Activated CD8-positive, alpha-beta memory T cell treated with anti-CD3 and anti-CD28 coated beads, Interleukin-2, amount 50 U/mL, for 4 hours (primary cell): ENCODE measurements around the gene TMEM132C.
"Not testable (repeated sequence)": the region's sequence is repeated elsewhere in the genome, so short reads cannot be mapped to it uniquely, and the experiment has no call there.

Source experiments
- DNase-seq: peaks from one replicate; pipeline ENCODE4 v3.0.0-alpha.2; 2020

The TMEM132C gene

GRCh38 chr12:128571906-128572810, 305.2 kb downstream of the TMEM132C start:
- DNase-seq = no peak

DNA sequence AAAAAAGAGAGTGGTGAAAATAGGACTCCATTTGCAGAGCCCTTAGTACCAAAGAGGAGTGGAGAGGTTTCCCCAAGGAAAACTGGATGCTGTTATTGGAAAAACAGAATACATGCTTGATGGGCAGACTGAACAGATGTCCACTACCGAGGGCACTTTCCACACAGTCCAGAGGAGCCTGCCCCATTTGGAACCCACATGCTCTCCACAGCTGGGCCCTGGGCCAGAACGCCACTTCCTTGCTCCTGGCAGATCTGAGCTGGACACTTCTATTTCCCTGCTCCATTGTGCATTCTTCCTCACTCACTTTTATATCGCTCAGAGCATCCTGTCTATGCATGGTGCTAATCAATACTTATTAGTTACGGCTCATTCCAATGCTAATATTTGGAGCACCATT, 306.9 kb downstream of the TMEM132C start:
- DNase-seq = no peak

DNA sequence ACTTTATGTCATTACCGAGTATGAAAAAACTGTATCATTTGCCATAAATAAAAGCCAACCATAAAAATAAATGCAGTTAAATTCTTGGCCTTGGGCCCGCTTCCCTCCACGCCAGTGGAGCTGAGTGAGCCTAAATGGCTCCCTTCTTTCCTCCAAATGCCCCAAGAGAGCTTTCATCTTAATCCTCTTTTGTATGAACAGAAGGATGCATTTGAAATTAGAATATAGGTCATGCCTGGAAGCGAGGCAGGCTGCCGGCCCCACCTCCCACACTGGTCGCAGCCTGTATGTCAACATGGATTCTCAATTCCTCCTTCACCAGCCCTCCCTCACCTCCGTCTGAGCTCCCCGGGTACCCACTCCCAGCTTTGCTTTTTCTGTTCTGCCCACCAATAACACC, 311.1 kb downstream of the TMEM132C start:
- DNase-seq = no peak

- no peak for DNase-seq
These were observed 314.4 kb downstream of the TMEM132C start for GRCh38 chr12:128581321-128581761.

- no peak for DNase-seq
These were observed 316.5 kb downstream of the TMEM132C start for GRCh38 chr12:128583453-128583852.

DNA sequence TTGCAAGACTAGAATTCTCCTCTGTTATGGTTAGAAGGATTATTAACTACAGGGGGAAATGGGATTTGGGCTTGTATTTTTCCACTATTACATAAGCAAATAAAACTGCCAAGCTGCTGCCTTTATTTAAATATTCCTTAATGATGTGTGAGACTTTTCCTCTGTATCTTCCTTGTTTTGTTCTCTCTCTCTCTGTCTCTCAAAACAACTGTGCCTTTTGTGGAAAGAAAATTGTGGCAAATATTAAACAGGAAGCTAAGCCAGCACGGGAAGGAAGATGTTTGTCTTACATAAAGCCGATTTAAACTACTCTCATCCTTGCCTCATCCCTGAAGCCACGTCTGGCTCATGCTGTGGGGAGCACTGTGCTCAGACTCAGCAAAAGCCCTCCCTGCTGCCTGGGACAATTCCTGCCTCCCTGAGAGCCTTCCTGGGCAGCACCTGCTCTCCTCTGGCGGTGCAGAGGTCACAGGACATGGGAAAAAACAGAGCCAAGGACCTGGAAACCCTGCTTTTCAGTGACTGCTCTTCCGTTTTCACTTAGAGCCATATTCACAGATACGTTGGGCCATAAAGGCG, 319.6 kb downstream of the TMEM132C start:
- DNase-seq = no peak

GRCh38 chr12:128587918-128588317, 320.9 kb downstream of the TMEM132C start:
- no peak for DNase-seq

DNA sequence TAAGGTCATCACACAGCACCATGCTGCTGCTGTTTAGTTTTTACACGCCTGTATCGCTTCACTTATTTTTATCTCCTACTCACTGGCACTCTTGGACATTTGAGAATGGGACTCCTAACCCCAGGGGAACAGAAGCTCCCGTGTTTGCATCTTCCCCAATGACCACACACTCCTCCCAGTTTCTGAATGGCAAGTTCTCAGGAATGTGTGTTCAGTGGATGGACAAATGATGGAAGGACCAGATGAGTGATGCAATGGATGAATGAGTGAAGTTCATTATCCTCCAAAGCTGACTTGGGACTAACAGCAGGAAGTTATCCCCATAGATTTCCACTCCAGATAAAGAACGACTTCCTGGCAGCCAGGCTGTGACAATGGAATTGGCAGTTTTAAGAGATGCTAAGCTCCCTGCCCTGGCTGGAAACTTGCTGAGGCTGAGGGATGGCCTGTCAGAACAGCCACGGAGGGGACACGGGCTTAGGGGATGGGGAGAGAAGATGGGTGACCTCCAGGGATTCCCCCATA, 325.3 kb downstream of the TMEM132C start:
- no peak for DNase-seq

GRCh38 chr12:128594521-128594920, 327.6 kb downstream of the TMEM132C start:
- DNase-seq = no peak

- DNase-seq = no peak
These were observed 328.6 kb downstream of the TMEM132C start for GRCh38 chr12:128595609-128596008.

DNA sequence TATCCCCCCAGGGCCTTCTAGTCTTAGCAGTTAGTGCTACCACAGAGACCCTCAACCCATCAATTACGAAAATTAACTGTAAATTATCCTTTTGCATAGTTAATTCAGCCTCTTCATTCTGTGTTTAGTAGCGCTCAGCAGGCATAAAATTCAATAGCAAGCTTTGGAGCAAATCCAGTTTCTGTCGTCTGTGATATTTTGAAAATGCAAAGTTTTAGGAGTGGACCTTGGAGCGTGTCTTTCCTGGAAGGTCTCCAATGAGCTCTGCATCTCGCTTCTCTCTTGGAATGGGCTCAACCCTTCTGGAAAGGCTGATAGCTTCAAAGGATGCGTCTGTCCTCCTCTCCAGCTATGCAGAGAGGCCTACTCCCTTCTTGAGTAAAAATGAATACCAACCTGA, 333.9 kb downstream of the TMEM132C start:
- no peak for DNase-seq

DNA sequence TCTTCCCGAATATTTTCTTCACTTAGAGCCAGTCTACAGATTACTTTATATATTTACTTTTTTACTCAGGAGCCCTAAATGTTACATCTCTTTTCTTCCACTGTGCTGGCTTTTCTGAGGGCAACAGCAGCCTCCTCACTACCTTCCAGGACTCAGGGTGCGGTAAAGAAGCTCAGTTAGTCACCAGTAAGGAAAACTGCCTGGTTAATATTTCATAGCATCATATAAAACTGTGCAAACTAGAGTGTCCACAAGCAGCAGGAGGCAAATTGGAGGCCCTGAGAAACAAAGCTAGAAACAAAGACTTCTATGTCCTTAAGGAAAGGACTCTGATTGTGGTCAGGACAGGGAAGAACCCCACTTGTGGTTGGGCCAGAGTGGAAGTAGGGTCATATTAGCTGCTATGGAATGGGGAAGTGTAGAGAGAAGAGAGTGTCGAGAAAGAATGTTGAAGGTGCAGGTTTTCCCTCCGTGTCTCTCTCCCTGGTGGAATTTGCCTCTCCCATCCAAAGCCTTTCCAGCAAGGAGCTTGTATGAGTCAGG, 336.7 kb downstream of the TMEM132C start:
- DNase-seq = no peak

DNA sequence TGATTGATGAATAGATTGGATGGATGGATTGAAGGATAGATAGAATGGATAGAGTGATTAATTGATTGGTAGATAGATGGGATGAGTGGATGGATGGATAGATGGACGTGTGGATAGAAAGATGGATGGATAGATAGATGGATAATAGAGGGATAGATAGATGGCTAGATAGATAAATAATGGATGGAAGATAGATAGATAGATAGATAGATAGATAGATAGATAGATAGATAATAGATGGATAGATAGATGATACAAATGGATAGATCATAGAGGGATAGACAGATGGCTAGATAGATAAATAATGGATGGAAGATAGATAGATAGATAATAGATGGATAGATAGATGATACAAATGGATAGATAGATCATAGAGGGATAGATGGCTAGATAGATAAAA, 337.2 kb downstream of the TMEM132C start:
- not testable (repeated sequence) for DNase-seq

GRCh38 chr12:128606051-128606450, 339.1 kb downstream of the TMEM132C start:
- no peak for DNase-seq

GRCh38 chr12:128606538-128606937, 339.6 kb downstream of the TMEM132C start:
- no peak for DNase-seq

DNA sequence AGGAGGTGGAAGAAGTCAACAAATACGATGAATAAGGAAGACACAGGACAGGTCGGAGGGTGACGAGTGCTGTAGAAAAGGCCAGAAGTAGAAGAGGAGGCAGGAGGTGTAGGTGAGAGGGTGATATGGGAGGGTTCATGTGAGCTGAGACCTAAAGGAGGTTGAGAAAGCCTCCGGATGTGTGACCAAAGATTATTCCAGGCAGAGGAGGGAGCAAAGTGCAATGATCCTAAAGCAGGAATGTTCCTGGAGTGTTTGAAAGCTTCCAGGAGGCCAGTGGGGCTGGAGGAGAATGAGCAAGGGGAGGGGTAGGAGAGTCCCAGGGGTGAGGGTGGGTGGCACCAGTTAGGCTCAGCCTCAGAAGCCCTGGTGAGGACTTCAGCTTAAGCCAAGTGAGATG, 340.0 kb downstream of the TMEM132C start:
- DNase-seq = no peak

DNA sequence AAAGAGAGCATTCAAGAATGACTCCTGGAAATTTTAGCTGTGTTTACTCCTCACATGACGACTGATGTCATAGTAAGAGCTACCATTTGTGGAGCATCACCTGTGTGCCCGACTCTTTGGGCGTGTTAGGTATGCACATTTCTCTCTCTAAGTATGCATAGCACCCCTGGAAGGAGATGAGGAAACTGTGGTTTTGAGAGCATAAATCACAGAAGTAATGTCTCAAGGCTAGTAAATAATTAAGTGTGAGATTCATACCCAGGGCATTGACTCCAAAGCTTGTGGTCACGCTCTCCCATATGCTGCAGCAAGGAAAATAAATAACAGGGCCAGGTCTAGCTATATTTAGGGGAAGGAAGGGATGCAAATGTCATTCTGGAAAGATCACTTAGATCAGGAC, 340.7 kb downstream of the TMEM132C start:
- DNase-seq = no peak

GRCh38 chr12:128609861-128610260, 342.9 kb downstream of the TMEM132C start:
- no peak for DNase-seq

- DNase-seq = no peak
These were observed 344.8 kb downstream of the TMEM132C start for GRCh38 chr12:128611736-128612135.

GRCh38 chr12:128612150-128612850, 345.3 kb downstream of the TMEM132C start:
- DNase-seq = no peak

DNA sequence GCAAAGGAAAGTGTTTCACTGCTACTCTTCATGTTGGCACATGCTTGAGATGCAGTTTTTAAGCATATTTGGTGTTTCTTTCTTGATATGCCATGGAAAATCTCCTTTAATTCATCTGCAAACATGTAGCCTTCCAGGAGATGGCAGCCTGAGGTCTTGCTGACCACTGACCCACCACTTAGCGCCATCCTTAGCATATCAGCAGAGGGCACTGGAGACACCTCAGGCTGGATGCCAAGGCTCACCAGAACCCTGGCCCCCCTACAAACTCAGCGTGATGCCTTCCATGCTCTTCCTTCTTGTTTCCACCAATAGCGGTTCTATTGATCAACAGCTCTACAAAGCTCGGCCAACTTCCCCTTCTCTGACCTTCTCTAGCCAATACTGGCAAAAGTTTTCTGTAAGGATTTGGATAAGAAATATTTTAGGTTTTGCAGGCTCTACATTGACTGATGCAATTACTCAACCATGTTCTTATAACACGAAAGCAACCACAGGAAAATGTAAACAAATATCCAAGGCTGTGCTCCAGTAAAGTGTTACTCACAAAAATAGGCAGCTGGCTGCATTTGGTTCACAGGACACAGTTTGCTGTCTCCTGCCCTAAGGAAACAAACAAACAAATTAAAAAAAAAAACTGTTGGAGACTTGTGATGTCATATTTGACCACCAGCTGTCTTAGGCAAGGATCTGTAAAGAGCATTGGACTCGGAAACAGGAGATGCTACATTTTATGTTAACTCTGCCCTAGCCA, 347.0 kb downstream of the TMEM132C start:
- DNase-seq = no peak

- DNase-seq = no peak
These were observed 350.4 kb downstream of the TMEM132C start for GRCh38 chr12:128617304-128617833.
